ENCODE measurements around the gene DLK2.
A peak's percentile ranks its signal among the peaks of the same experiment; 100 is the strongest.
"Not testable (repeated sequence)": the region's sequence is repeated elsewhere in the genome, so short reads cannot be mapped to it uniquely, and the experiment has no call there.

The DLK2 gene

GRCh38 chr6:43481591-43482236, 26.4 kb upstream of the DLK2 start:
- DNase-seq (ENCODE audit: low read depth in 3 of 3) = no peak

- no peak for DNase-seq (ENCODE audit: low read depth in 3 of 3)
Observed at GRCh38 chr6:43481075-43481474, 25.7 kb upstream of the DLK2 start.

GRCh38 chr6:43478008-43478372, 22.6 kb upstream of the DLK2 start:
- DNase-seq (ENCODE audit: low read depth in 3 of 3) = no peak

GRCh38 chr6:43477235-43478007, 22.1 kb upstream of the DLK2 start, which contains the start of gene TJAP1:
TSS of gene TJAP1 (plus strand) at chr6:43477570. CDS start at chr6:43499002, 21,432 bp downstream.
- DNase-seq (ENCODE audit: low read depth in 3 of 3) = peak; percentile 96 to 98 (median 97)

- DNase-seq (ENCODE audit: low read depth in 3 of 3) = no peak
Observed at GRCh38 chr6:43476746-43477145, 21.4 kb upstream of the DLK2 start.

- no peak for DNase-seq (ENCODE audit: low read depth in 3 of 3)
Observed at GRCh38 chr6:43475516-43475915, 20.2 kb upstream of the DLK2 start.

GRCh38 chr6:43472515-43472914, 17.2 kb upstream of the DLK2 start:
- DNase-seq (ENCODE audit: low read depth in 3 of 3) = no peak

- DNase-seq (ENCODE audit: low read depth in 3 of 3) = no peak
Observed at GRCh38 chr6:43471399-43471798, 16.1 kb upstream of the DLK2 start.

GRCh38 chr6:43469947-43470346, 14.6 kb upstream of the DLK2 start:
- no peak for DNase-seq (ENCODE audit: low read depth in 3 of 3)

- DNase-seq (ENCODE audit: low read depth in 3 of 3) = no peak
Observed at GRCh38 chr6:43468748-43469681, 13.7 kb upstream of the DLK2 start.

GRCh38 chr6:43468240-43468639, 12.9 kb upstream of the DLK2 start:
- DNase-seq (ENCODE audit: low read depth in 3 of 3) = no peak

GRCh38 chr6:43467752-43468151, 12.4 kb upstream of the DLK2 start:
- DNase-seq (ENCODE audit: low read depth in 3 of 3) = no peak

- not testable (repeated sequence) for DNase-seq (ENCODE audit: low read depth in 3 of 3)
Observed at GRCh38 chr6:43467265-43467664, 11.9 kb upstream of the DLK2 start.

- no peak for DNase-seq (ENCODE audit: low read depth in 3 of 3)
Observed at GRCh38 chr6:43465948-43466347, 10.6 kb upstream of the DLK2 start.

GRCh38 chr6:43464337-43464736, 9.0 kb upstream of the DLK2 start:
- no peak for DNase-seq (ENCODE audit: low read depth in 3 of 3)

GRCh38 chr6:43461936-43462335, 6.6 kb upstream of the DLK2 start:
- no peak for DNase-seq (ENCODE audit: low read depth in 3 of 3)

- no peak for DNase-seq (ENCODE audit: low read depth in 3 of 3)
Observed at GRCh38 chr6:43460032-43460431, 4.7 kb upstream of the DLK2 start.

GRCh38 chr6:43459535-43459934, 4.2 kb upstream of the DLK2 start:
- no peak for DNase-seq (ENCODE audit: low read depth in 3 of 3)

GRCh38 chr6:43458154-43458553, 2.8 kb upstream of the DLK2 start:
- not testable (repeated sequence) for DNase-seq (ENCODE audit: low read depth in 3 of 3)

GRCh38 chr6:43457643-43458042, 2.3 kb upstream of the DLK2 start:
- no peak for DNase-seq (ENCODE audit: low read depth in 3 of 3)

- DNase-seq (ENCODE audit: low read depth in 3 of 3) = peak in 2 of 3 experiments; percentile 21 to 31
Observed at GRCh38 chr6:43454696-43455530, 435 bp downstream of the DLK2 start.

Data from stimulated activated CD4-positive, alpha-beta T cell treated with anti-CD3 and anti-CD28 coated beads, TNF-alpha, amount 100 ng/mL, for 4 hours (primary cell).